GM19023 (cell line): ENCODE data around the gene MAS1.
"Not testable (repeated sequence)": the region's sequence is repeated elsewhere in the genome, so short reads cannot be mapped to it uniquely, and the experiment has no call there.

Source experiments
- ATAC-seq: cut with Tn5 transposase; IDR thresholded peaks from one replicate; pipeline ENCODE4 v1.9.1; 2021; ENCODE audit warnings: mild to moderate bottlenecking, moderate library complexity; ENCODE audit not compliant: unreplicated experiment

The MAS1 gene

DNA sequence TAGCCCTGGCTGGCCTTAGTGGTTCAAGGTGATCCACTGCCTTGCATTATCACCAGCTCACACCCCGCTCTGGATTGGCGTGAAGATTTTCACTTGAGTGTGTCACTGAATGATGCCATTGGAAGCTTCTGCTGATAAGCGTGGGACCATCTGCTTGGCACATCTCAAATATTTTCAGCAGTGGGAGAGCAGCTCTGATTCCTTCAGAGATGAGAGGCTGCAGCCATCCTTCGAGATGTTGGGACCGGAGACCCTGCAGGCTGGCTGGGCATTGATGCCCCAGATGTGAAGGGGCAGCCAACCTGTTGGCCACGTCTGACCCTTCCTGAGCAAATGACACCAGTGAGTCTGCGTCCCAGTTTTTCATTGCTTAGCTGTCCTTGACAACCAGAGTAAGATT, at the start of gene MAS1:
Gene MAS1 (plus strand): TSS at position 197 of the 400 bp plus-strand sequence. CDS start 15,968 bp downstream, outside the sequence.
- ATAC-seq = no peak

DNA sequence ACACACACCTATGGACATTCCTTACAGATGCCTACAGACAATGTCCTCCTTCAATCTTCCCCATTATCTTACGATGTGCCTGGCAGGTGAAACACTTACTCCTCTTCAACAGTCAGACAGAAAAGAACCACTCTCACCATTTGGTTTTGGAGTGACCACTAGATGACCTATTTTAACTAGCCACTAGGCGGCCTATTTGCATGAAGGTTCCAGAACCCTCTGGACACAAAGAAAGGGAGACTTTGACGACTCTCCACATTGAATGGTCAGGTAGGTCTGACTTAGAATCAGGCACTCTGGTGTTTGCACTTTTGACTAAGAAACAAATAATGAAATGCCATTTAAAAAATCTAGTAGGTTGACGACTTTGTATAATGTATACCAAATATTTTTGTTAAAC, 48.8 kb upstream of the MAS1 start:
- ATAC-seq = no peak

DNA sequence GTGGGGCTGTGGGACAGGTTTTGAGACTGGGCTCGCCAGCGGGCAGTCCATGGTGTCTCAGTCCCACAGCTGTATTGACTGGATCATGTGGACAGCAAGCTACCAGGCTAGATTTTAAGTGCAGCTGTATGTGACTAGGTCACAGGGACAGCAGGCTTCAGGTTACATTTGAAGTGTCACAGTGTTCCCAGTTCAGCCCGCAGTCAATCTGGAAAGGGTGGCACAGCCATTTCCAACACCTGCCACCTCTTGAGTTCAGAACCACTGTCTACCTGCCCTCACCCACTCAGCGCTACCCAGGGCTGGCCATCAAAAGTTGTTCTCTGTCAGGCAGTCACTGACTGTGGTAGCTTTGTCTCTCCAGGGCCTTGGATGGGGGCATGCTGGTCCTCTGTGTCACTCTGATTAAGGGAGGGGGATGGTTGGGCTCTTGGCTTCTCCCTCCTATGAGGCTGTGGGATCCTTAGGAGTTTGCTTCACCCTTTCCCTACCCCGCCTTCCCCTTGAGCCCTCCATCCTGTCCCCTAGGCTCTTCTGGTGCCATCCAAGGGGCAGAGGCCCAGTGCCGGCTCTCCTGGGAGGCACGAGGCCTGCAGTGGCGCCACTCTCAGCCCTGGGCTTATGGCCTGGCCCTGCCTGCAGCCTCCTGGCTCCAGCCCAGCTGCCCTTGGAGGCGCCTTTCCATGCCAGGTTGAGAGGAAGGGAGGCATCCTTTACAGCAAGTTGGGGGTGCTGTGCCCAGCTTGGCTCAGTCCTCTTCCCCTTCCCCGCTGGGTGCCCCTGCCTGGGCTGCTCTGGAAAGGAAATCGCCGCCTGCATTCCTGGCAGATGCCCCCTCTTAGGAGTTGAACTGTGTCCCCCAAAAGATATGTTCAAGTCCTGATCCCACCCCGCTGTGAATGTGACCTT, 45.8 kb upstream of the MAS1 start:
- ATAC-seq = no peak

DNA sequence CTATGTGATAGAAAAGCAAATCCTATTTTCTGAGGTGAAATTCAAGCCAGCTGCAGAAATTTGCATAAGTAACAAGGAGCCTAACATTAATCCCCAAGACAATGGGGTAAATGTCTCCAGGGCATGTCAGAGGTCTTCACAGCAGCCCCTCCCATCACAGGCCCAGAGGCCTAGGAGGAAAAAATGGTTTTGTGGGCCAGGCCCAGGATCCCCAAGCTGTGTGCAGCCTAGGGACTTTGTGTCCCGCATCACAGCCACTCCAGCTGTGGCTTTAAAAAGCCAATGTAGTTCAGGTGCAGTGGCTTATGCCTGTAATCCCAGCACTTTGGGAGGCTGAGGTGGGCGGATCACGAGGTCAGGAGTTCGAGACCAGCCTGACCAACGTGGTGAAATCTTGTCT, 42.2 kb upstream of the MAS1 start:
- not testable (repeated sequence) for ATAC-seq

DNA sequence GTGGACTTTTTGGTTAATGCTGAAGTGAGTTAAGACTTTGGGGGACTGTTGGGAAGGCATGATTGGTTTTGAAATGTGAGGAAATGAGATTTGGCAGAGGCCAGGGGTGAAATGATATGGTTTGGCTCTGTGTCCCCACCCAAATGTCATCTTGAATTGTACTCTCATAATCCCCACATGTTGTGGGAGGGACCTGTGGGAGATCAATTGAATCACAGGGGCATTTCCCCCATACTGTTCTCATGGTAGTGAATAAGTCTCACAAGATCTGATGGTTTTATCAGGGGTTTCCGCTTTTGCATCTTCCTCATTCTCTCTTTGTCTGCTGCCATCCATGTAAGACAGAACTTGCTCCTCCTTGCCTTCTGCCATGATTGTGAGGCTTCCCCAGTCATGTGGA, 40.9 kb upstream of the MAS1 start:
- not testable (repeated sequence) for ATAC-seq

DNA sequence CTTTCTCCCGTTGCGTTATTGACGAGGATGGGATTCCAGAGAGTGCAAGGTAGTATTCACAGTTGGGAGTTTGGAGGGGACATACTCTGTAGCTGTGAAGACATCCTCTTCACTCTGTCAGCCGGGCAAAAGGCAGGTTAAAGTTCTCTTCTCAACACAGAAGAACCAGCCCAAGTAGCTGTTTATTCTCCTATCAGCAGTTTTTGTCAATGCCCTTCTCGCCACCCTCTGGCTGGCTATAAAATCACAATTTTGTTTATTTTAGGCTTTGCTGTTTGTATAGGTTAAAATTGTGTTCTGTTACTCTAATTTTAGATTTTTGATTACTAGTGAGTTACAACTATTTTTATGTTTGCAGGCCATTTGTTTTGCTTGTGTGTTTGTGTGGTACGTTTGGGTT, 37.9 kb upstream of the MAS1 start:
- ATAC-seq = no peak

DNA sequence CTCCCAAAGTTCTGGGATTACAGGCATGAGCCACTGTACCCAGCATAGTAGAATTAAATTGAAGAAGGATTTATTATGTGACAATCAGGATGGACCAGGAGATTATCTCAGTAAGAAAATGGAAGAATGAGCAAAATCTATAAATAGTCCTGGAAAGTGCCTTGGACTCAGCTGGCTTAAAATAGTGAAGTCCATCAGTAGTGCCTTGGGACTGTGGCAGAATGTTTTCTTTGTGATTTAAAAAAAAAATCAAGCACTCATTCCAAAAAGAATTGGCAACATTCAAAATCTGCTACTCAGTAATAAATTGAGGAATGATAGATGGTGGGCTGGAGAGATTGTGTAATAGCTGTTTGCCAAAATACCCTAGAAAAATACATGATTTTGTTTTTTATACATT, 37.0 kb upstream of the MAS1 start:
- no peak for ATAC-seq

DNA sequence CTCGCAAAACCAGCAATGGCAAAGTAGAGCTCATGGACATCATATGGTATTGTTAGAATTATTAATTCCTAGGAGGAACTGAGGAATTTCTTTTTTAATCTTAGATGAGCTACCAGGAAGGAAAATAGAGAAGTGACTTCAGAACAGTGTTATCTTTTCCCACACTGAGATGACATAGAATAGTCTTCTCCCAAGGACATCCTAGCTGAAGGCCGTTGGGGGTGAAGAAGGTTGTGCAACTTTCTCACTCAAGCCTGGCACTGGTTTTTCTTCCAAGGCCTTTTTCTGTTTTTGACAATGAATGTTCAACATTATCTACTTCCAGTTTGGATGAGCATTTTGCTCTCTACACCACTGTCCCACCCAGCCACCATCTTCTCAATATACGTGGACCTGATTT, 35.8 kb upstream of the MAS1 start:
- no peak for ATAC-seq

DNA sequence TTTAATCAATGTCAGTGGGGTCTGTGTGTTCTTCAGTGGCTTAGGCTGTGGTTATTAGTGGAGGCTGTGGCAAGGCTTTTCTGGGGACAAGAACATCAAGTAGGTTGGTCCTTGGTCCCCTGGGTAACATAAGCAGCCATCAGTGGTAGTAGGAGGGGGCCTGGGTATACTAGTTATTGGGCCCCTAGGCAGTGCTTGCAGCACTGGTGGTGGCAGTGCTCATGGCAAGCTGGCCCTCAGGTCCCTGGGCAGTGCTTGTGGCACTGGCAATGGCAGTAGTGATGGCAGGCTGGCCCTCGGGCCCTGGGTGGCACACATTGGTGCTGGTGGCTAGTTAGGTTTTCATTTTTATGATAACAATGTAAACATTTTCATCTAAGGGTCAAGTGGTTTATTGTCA, 32.5 kb upstream of the MAS1 start:
- ATAC-seq = no peak

DNA sequence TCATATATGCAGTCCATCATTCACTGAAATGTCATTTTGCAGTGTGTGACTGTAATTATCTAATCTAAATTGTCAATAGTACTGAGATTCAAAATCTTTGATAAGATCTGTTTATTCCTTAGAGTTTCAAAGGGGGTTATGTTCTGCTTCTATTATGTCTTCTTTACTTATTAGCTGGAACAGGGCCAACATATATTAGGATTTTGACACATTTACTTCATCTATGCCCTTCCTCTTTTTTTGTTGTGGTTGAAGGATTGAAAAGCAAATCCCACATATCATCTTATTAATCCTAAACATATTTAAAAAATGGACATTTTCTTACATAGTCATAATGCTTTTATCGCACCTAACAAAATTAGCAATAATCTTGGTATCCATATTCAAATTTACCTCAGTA, 30.3 kb upstream of the MAS1 start:
- no peak for ATAC-seq

DNA sequence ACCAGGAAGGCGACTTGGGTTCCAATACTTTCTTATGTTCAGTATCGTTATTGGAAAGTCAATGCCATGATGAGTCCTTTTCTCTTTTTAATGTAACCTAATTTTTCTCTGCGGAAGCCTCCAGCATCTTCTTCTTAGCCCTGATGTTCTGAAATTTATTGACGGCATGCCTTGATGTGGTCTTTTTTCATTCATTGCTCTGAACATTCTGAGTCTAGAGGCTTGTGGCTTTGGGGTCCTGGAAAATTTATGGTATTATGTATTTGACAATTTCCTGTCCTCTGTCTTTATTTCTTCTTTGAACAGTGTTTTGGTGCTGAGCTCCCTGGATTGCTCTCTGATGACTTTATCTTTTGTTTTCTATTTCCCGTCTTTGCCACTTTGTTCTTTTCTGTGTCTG, 28.7 kb upstream of the MAS1 start:
- no peak for ATAC-seq

DNA sequence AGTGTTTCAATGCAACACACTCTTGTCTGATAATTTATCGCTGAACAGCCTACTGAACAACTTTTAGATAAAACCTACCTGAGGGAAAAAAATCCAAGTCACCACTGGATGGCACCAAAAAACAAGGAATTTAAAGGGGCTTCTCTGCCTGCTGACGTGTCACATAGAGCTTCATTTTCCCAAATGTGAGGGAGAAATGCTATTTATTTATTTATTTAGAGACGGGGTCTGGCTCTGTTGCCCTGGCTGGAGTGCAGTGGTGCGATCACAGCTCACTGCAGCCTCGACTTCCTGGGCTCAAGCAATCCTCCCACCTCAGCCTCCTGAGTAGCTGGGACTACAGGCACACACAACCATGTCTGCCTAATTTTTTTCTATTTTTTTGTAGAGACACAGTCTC, 27.4 kb upstream of the MAS1 start:
- ATAC-seq = not testable (repeated sequence)

DNA sequence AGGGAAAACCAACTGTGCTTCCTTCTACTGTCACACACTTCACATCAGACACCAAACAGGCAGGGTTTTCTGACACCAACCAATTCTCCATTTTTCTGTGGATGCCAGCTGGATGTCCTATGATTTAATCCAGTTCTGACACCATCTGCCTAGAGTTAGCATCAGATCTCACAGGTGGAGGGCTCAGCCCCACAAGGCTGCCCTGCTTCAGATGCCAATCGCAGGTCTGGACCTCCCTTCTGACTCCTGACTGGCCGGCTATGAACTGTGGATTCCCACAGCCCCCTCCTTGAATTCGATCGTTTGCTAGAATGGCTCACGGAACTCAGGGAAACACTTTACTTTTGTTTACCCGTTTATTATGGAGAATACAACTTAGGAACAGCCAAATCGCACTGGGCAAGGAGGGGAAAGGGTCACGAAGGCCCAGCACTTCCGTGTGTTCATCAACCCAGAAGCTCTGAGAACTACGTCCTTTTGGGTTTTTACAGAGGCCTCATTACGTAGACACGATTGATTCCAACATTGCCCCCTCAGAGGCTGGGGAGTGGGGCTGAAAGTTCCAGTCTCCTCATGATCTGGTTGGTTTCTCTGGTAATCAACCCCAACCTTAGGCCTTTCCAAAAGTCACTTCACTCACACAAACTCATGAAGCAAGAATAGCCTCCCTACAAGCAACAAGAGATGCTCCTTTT, 25.4 kb upstream of the MAS1 start:
- no peak for ATAC-seq

DNA sequence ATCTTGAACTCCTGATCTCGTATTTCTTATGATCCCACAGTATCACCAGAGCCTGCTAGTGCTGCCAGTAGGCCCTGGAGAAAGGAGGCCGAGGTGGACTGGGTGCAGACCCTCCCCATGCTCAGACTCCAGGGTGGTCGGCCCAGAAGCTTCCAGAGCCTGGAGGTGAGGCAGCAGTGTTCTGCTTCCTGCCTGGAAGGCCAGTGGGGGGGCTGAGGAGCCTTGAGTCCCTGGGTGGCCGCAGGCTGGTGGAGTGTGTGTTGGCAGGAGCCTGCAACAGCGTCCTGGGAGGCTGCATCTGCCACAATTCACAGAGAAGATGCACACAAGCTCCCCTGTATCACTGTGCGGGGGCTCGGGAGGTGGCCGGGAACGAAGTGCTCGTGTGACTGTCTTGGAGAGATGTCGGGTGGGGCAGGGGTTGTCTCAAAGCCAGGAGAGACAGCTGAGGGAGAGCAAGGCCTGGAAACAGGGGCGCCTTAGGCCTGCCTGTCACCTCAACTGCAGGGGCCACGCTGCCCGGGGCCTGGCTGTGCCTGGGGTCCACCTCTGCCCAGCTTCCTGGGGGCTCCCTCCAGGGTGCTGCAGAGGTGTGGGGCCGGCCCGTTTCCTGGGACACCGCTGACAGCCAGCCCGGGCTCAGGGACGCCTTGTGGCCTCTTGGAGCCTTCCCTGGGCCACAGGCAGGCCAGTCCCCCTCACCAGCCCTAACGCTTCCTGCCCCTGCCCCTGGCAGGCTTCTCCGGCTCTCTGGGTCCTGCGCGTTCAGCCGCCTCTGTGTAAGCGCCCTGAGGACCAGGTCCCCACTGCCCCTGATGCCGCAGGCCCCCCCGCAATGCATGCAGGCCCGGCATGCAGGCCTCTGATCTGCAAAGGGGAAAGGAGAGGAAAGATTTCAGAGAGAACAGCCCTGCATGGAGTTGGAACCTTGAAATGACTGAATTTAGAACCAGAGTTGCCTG, 24.2 kb upstream of the MAS1 start:
- ATAC-seq = no peak

DNA sequence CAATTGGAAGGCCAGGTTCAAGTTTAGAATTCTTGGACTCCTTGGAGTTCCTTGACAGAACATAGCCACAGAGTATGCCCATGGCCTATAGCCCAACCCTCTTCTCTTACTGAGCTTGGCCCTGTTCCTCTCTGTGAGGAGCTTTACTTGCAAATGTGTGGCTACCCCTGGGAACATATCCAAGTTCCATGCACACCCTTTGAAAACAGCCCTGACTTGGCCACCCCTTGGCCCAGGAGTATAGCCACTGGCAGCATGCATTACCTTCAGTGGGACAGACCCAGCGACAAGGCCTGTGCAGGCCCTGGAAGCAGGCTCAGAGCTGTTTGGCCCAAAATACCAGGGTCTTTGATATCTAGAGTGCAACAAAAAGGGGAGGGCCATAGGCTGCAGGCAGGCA, 19.5 kb upstream of the MAS1 start:
- ATAC-seq = no peak

DNA sequence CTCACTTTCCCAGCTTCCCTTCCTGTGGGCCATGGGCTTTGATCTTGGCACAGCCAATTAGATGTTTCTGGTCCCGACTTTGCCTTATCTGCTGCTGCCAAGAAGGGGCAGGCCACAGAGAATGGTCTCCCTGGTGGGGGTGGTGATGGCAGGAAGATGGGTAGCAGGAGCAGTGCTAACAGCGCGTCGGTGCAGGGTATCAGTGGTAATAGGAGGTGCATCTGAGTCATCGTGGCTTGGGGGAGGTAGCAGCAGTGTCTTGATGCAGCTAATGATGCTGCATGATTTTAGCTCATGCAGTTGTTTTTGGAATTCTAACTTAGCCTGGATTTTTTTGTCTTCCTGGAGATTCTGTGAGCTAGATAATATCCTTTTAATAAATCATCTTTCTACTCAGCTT, 18.9 kb upstream of the MAS1 start:
- ATAC-seq = no peak

DNA sequence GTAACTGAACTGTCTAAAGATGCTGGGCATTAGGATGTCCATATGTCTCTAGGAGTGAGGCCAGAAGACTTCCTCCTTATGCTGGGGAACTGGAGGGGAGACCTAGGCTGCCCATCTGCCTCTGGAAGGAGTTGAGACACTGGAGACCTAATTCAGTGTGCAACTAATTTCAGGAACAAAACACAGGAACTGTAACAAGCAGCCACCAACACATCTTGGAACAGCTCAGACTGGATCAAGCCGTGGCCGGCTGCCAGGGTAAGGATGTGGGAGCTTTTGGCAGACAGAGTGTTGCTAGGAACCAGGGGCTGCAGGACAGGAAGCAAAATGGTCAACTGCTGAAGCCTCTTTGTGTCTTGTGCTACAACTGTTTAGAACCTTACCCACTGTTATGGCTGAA, 16.4 kb upstream of the MAS1 start:
- ATAC-seq = no peak

DNA sequence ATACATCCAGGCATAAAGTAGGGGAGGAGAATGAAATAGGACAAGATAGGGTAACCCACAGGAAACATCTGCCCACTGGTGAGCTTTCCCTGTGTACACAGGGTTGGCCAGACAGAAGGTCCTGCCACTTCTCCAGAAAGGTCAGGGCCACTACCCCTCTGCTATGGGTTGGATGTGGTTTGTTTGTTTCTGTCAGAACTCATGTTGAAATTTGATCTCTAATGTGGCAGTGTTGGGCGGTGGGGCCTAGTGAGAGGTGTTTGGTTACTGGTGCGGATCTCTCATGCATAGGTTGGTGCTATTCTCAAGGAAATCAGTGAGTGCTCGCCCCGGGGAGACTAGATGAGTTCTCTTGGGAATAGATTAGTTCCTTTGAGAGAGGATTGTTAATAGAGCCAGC, 15.6 kb upstream of the MAS1 start:
- no peak for ATAC-seq

DNA sequence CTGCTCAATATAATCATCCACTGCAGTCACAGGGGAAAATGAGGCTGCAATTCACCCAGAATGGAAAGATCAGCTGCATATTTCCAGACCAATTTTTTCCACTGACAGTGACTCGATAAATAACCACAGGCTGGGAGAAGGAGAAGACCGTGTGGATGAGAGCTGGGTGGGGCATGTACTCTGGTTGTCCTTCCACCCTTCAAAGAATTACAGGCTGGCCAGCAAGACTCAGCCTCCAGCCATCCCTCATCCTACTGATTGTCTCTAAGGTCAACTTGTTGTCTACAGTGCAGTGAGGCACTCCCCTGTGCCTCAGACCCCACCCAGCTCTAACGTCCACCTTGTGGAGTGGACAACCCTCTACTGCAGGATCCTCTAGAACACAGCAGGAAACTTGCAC, 14.5 kb upstream of the MAS1 start:
- no peak for ATAC-seq

DNA sequence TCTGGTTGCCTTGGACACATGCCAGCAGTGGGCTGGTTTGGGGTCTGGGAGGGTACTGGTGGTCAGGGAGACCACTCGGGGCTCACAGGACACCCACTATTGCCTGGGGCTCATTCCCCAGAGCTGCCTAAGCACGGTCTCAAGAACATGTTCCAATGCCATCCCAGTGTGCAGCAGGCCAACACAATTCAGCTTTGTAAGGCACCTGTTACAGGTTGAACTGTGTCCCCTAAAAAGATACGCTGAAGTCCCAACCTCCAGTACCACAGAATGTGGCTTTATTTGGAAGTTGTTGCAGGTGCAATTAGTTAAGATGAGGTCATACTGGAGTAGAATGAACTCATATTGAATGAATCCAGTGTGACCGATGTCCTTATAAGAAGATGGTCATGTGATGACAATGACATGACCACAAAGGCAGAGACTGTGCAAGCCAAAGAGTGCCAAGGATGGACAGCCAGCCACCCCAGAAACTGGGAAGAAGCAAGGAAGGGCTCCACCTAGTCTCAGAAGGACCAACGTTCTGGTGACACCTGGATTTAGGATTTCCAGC, 13.5 kb upstream of the MAS1 start:
- no peak for ATAC-seq

DNA sequence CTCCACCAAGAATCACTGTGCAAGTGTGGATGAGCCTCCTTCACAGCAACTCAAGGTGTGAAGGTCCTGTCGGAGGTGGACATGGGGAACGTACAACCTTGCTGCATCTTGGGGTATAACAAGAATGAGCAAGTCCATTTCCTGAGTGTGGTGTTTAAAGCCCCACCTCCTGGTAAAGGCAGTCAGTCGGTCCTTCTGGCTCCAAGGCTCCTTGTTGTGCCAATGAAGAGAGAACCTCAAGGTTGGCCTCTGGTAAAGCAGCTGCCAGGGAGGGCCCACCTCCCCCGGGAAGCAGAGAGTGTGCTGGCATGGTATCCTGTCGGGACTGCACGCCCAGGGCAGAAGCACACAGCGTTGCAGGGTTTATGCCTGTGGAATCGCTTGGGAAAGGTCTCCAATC, 12.4 kb upstream of the MAS1 start:
- ATAC-seq = no peak
